ENCODE results near the gene TENM4. TPM values are rescaled to one million over a fixed set of nuclear protein-coding genes. Genes with fewer than 3 reads are reported as not detected.

The TENM4 gene
- total RNA-seq, 1 donor from 2014 or later = 11.9 TPM

GRCh38 chr11:78929906-78930220, 511.0 kb downstream of the TENM4 start:
- no peaks in the 10 kb centered on the region for H3K27me3 ChIP-seq
- DNase-seq (ENCODE audit: low spot score in 2 of 2) = no peak
- no peaks in the 10 kb centered on the region for H3K36me3 ChIP-seq
- H3K4me1 ChIP-seq = no peaks in the 10 kb centered on the region
- no peaks in the 10 kb centered on the region for H3K9me3 ChIP-seq
- TF ChIP-seq CTCF (IDR thresholded peaks at IDR 0.05) = no peak
- intact Hi-C loops (cut with DNase I) = no loop called here
- no peak overlapping the region for H3K27ac ChIP-seq
- H3K4me3 ChIP-seq = no peak overlapping the region

DNA sequence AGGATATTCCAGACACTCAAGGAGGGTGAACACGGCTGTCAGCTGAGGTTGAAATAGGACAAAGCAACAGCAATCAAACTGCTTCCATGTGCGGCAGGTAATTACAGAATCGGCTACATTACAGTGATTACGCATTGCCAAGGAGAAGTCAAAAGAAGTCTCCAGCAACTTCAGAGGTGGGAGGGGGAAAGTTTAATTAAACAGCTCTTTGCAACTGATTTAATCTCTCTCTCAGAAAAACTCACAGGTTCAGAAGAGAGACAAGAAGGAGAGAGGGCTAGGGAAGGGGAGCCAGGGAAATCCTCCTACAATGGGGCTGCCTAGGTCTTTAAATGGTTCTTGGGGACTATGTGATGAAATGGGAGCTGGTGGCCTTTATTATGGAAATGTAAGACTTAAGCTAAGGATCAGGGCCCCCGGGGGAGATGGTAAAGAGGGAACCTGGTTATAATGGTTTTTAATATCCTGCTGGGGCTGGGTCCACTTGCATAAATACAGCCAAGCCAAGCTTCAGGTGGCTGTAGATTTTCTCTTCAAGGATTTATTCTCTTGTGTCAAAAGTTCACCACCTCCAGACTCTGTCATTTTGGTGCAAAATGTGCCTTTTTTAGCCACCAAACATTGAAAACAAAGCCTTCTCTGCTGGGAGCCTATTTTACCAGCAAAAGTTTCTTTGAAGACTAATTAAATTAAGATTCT, 511.5 kb downstream of the TENM4 start:
- Histone ChIP-seq H3K36me3 (no peaks in the 10 kb centered on the region), H3K9me3 (no peaks in the 10 kb centered on the region), H3K4me1 (no peaks in the 10 kb centered on the region), H3K27me3 (no peaks in the 10 kb centered on the region), H3K27ac (no peak overlapping the region), H3K4me3 (no peak overlapping the region)
- no peak for TF ChIP-seq CTCF (IDR thresholded peaks at IDR 0.05)
- intact Hi-C loops (cut with DNase I) = no loop called here
- no peak for DNase-seq (ENCODE audit: low spot score in 2 of 2)

- DNase-seq (ENCODE audit: low spot score in 2 of 2) = no peak
- no peak overlapping the region for H3K4me3 ChIP-seq
- H3K27me3 ChIP-seq = no peaks in the 10 kb centered on the region
- H3K9me3 ChIP-seq = no peaks in the 10 kb centered on the region
- no peak for TF ChIP-seq CTCF (IDR thresholded peaks at IDR 0.05)
- no peaks in the 10 kb centered on the region for H3K36me3 ChIP-seq
- intact Hi-C loops (cut with DNase I) = no loop called here
- H3K4me1 ChIP-seq = no peaks in the 10 kb centered on the region
- no peak overlapping the region for H3K27ac ChIP-seq
Observed at GRCh38 chr11:78927511-78927910, 513.3 kb downstream of the TENM4 start.

DNA sequence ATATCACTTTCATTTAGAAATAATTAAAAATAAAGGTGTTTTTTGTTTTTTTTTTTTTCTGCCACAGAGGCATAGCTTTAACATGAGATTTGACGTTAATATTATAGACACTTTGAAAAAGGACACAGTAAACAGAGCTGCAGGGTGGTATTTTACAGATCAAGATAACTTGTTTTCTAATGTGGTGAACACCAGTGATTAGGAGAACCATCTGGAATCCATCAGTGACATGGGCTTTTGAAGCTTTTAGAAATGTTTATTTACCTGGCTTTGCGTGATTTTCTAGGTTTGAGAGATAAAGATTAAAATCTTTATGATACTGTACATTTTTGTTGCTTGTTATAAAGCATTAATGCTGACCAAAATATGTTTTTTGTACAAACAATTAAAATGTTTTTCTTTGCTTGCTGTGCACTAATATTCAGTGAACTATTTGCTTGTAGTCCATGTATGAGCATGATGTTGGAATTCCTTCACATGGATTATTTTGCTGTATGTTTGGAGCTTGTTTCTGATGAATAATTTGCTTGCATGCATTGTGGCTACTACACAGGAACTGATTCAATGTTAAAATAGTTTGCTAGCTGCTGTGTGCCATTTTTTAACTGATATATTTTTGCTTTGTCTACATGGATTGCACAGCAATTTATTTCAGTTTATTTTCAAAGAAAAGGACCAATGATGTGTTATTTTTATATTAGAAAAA, 514.0 kb downstream of the TENM4 start:
- Histone ChIP-seq H3K27me3 (no peaks in the 10 kb centered on the region), H3K4me3 (no peak overlapping the region), H3K4me1 (no peaks in the 10 kb centered on the region), H3K9me3 (no peaks in the 10 kb centered on the region), H3K36me3 (no peaks in the 10 kb centered on the region), H3K27ac (no peak overlapping the region)
- no peak for DNase-seq (ENCODE audit: low spot score in 2 of 2)
- intact Hi-C loops (cut with DNase I) = no loop called here
- no peak for TF ChIP-seq CTCF (IDR thresholded peaks at IDR 0.05)

DNA sequence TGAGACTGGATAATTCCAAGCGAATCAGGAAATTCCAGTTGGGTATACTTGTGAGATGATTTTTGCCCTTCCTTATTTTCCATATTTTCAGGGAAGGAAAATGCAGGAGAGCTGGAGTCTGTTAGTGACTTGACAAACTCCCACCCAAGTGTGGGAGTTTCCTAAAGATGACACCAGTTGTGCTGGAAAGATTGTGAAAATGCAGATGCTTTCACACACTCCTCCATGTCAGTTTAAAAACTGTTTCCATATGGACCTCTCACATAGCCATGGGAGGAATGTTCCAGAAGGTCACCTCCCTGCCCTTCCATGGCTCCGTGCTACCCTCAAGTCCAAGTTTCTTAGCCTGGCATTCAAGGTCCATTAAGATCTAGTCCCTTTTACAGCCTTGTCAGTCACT, 515.4 kb downstream of the TENM4 start:
- Histone ChIP-seq H3K36me3 (no peaks in the 10 kb centered on the region), H3K9me3 (no peaks in the 10 kb centered on the region), H3K4me1 (no peaks in the 10 kb centered on the region), H3K27ac (no peak overlapping the region), H3K27me3 (no peaks in the 10 kb centered on the region), H3K4me3 (no peak overlapping the region)
- DNase-seq (ENCODE audit: low spot score in 2 of 2) = no peak
- TF ChIP-seq CTCF (IDR thresholded peaks at IDR 0.05) = no peak
- intact Hi-C loops (cut with DNase I) = no loop called here
